ENCODE results near the gene PDZD4.

Gene PDZD4

DNA sequence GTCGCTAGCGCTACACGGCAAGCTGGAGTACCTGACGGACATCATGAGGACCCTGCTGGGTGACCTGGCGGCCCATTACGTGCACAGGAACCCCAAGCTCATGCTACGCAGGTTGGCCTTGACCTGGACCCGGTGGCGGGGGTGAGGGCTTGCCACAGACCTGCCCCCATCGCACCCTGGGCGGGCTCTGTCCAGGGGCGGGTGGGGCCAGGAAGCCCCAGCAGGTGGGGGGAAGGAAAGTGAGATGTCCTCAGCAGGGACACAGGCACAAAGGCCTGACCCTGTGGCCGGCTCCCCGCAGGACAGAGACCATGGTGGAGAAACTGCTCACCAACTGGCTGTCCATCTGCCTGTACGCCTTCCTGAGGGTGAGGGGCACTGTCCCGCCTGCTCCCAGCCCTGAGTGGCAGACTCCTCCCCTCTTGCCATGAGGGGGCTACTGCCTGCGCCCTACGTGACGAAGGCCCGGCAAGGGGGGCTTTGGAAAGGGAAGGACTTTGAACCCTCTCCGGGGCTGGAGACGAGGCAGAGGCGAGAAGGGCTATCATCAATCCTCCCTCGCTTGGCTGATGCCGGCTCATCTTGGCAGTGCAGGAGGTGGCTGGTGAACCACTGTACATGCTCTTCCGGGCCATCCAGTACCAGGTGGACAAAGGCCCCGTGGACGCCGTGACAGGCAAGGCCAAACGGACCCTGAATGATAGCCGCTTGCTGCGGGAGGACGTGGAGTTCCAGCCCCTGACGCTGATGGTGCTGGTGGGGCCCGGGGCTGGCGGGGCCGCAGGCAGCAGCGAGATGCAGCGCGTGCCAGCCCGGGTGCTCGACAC lies 54.8 kb downstream of the PDZD4 start:
- H3K4me3 ChIP-seq (ENCODE audit: low read depth, low read length): no peak overlapping the region
- no peak for DNase-seq (ENCODE audit: low read depth)
- TF ChIP-seq, protein P1, sequence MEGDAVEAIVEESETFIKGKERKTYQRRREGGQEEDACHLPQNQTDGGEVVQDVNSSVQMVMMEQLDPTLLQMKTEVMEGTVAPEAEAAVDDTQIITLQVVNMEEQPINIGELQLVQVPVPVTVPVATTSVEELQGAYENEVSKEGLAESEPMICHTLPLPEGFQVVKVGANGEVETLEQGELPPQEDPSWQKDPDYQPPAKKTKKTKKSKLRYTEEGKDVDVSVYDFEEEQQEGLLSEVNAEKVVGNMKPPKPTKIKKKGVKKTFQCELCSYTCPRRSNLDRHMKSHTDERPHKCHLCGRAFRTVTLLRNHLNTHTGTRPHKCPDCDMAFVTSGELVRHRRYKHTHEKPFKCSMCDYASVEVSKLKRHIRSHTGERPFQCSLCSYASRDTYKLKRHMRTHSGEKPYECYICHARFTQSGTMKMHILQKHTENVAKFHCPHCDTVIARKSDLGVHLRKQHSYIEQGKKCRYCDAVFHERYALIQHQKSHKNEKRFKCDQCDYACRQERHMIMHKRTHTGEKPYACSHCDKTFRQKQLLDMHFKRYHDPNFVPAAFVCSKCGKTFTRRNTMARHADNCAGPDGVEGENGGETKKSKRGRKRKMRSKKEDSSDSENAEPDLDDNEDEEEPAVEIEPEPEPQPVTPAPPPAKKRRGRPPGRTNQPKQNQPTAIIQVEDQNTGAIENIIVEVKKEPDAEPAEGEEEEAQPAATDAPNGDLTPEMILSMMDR (conservative IDR thresholded peaks at IDR 0.05; ENCODE audit: low read depth, low read length): no peak

GRCh38 chrX:153774576-153775292 lies 55.6 kb downstream of the PDZD4 start:
- TF ChIP-seq, protein P1 (conservative IDR thresholded peaks at IDR 0.05; ENCODE audit: low read depth, low read length): no peak
- no peak overlapping the region for H3K4me3 ChIP-seq (ENCODE audit: low read depth, low read length)
- no peak for DNase-seq (ENCODE audit: low read depth)

- TF ChIP-seq, protein P1 (conservative IDR thresholded peaks at IDR 0.05; ENCODE audit: low read depth, low read length): no peak
- no peak overlapping the region for H3K4me3 ChIP-seq (ENCODE audit: low read depth, low read length)
- no peak for DNase-seq (ENCODE audit: low read depth)
These were observed 56.4 kb downstream of the PDZD4 start for GRCh38 chrX:153773741-153774575.

DNA sequence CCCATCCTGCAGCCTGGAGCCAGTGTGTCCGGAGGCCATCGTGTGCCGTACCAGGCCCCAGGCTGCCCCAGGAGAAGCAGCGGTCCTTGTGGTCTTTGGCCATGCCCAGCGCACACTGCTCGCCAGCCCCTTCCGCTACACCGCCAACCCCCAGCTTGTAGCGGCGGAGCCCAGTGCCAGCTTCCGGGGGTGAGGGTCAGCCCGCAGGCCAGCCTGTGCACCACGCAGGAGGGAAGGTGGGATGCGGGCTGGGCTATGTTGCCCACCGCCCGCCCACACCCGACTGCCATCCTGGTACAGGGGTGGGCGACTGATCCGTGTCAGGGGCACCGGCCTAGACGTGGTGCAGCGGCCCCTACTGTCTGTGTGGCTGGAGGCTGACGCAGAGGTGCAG lies 57.1 kb downstream of the PDZD4 start:
- no peak overlapping the region for H3K4me3 ChIP-seq (ENCODE audit: low read depth, low read length)
- no peak for DNase-seq (ENCODE audit: low read depth)
- TF ChIP-seq, protein P1 (conservative IDR thresholded peaks at IDR 0.05; ENCODE audit: low read depth, low read length): no peak

- H3K4me3 ChIP-seq (ENCODE audit: low read depth, low read length): no peak overlapping the region
- no peak for DNase-seq (ENCODE audit: low read depth)
- TF ChIP-seq, protein P1 (conservative IDR thresholded peaks at IDR 0.05; ENCODE audit: low read depth, low read length): no peak
These were observed 57.8 kb downstream of the PDZD4 start for GRCh38 chrX:153772316-153773217.

Data from choroid plexus epithelial cell (primary cell).